ENCODE data around the gene RASA3.

RASA3 gene

DNA sequence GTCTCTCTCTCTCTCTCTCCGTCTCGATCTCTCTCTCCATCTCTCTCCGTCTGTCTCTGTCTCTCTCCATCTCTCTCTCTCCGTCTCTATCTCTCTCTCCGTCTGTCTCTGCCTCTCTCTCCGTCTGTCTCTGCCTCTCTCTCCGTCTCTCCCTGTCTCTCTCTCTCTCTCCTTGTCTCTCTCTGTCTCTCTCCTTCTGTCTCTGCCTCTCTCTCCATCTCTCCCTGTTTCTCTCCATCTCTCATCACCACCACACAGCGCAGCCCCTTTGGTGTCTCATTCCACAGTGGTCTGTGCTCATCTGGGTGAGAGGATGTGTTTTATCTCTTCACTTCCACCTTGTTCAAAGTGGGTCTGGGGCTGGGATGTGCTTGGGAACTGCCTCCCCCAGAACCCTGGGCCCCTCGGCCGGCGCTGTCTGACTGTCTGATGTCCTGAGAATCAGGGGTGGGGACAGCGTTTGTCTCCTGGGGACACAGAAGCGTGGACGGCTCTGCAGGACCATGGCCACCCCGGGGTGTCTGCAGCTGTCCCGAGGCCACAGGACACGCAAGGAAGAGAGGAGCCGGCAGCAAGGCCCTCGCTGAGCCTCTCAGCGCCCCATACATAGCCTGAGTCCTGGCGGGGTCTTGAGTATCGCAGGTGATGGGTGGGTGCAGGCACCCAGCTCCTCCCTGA, 118.3 kb downstream of the RASA3 start:
- DNase-seq, result no peak

DNA sequence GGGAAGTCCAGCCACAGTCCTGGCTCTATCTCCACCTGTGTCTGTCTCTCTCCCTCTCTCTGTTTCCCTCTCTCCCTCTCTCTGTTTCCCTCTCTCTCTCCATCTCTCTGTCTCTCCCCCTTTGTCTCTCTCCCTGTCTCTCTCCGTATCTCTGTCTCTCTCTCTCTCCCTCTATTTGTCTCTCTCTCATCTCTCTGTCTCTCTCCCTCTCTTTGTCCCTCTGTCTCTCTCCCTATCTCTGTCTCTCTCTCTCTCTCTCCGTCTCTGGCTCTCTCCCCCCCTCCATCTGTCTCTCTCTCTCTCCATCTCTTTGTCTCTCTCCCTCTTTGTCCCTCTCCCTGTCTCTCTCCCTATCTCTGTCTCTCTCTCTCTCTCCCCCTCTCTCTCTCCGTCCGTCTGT, 119.1 kb downstream of the RASA3 start:
- no peak for DNase-seq

DNA sequence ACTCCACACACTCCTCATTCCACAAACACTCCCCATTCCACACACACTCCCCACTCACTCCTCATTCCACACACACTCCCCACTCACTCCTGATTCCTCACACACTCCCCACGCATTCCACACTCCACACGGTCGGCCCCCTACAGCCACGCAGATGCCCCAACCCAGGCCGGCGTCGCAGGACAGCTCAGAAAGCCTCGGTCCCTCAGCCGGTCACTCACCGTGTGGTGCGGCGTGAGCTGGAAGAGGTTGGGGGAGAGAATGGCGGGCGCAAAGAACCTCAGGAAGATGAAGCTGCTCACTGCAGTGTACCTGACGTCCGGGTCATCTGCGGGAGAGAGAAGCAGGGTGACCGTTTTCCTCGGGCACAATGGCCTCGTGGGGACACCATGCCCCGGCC, 119.5 kb downstream of the RASA3 start:
- no peak for DNase-seq

DNA sequence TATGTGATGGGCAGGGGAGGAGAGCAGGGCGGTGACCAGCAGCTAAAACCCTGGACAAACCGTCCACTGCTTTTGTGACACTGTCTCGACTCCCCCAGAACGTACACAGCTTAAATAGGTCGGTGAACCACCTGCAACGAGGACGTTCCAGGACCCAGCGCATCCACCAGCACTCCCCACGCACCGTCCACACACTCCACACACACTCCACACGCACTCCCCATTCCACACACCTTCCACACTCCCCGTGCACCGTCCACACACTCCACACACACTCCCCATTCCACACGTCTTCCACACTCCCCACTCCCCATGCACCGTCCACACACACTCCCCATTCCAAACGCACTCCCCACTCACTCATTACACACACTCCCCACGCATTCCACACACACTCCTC, 120.3 kb downstream of the RASA3 start:
- DNase-seq, result no peak

DNA sequence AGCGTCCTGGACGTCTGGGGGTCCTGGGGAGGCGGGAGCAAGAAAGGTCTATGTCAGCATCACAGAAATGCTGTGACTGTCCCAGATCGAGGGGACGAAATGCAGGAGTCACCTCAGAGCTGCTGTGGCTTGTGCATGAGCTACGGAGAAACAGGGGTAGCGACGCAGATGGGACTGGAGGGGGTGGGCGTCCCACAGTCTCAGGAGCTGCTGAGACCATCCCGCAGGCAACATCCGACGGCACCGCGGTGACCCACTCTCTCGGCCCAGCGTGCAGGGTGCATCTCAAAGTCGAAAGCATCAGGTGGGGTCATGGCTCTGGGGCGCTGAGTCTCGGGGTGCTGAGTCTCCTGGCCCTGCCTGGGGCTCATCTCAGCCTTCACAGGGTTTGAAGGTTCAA, 121.2 kb downstream of the RASA3 start:
- no peak for DNase-seq

DNA sequence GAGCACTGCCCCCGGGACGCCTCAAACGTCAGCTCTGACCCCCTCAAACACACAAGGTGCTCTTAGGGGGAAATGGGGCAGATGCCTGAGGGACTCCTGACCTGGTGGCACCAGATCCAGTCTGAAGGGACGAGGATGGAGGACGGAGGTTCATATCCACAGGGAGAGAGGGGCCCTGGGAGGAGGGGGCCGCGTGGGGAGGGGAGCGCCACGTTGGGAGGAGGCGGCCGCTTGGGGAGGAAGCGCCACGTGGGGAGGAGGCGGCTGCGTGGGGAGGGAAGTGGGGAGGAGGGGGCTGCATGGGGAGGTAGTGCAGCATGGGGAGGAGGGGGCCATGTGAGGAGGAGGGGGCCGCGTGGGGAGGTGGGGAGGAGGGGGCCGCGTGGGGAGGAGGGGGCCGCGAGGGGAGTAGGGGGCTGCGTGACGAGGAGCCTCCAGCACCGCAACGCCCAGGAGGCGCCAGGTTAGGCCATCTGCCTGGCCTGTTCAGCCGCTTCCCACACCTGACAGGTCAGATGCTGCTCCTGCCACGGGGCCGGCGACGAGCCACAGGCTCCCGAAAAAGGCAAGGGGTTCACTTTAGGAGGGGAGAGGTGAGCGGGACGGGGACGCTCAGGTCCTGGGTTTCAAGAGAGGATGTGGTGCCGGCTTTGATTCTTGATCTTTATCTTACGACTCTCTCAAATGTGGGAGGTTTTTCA, 121.9 kb downstream of the RASA3 start:
- no peak for DNase-seq

DNA sequence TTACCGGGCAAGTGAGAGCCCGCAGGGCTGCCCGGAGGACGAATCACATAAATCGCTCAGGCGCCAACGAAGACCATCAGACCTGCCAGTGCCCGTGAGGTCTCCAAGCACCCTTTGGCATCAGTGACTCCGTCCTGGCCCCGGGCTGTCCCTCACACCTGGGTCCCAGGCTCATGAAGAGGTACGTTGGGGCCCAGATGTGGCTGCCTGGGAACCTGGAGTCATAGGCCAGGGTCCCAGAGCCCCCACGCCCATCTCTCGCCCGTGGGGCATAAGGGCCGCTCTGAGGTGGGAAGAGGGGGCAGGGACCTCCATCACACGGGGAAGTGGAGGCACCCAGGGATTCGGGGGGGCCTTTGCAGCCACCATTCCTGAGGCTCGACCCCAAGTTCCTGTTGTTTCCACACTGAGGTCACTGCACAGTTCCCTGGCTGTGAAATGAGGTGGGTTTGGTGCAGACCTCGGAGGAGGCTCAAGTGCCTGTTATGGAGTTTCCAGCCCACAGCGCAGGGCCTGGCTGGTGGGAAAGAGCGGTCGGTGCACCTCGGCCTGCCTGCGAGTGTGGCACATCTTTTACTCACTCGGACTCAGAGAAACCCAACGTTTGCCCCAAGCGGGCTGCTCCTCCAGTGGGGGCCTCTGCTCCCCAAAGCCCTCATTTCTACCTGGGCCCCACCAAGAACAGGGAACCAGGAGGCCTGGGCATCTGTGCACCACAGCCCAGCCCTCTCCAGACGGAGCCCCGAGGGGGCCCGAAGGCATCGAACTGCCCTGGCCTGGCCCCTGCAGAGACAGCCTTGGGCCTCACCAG, 122.6 kb downstream of the RASA3 start:
- no peak for DNase-seq

DNA sequence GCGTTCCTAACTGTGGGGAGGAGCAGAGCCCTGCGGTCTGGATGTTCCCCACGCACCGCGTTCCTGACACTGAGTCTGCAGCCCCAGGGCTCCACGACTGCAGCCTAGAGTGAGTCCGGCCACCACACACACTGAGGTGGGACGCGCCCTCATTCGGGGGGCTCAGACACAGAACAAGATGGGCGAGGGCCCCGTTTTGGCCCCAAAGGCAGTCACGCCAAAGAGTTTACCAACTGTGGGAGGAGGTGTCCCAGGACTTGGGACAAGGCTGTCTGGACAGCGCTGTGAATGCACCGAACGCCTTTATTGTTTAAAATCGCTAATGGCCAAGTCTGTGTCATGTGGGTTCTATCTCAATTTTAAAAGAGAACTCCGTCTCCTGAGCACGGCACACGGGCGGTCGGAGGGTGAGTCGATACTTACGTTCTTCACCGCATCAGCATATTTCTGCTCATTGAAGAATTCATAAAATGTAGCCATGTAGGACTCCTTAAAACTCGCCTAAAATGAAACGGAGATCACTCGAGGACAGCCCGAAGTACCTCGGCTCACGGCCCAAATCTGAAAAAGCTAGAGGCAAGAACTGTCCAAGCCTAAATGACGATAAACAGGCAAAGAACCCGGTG, 123.3 kb downstream of the RASA3 start:
- DNase-seq, result no peak

DNA sequence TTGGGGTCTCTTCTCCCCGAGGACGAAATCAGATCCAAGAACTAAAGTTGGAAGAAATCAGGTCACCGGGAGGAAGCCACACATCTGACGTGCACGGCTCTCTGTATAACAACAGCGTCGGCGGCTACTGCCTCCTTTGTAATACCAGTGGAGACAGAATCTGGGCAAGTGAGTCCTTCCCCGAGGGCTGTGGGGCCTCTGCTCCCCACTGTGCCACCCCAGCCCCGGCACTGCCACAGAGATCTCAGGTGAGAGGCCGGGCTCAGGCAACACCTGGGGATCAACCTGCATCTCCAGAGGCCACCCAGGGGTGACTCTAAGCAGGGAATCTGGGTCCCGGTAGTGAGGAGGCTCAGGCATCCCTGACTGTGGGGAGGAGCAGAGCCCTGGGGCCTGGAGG, 124.9 kb downstream of the RASA3 start:
- DNase-seq, result no peak

DNA sequence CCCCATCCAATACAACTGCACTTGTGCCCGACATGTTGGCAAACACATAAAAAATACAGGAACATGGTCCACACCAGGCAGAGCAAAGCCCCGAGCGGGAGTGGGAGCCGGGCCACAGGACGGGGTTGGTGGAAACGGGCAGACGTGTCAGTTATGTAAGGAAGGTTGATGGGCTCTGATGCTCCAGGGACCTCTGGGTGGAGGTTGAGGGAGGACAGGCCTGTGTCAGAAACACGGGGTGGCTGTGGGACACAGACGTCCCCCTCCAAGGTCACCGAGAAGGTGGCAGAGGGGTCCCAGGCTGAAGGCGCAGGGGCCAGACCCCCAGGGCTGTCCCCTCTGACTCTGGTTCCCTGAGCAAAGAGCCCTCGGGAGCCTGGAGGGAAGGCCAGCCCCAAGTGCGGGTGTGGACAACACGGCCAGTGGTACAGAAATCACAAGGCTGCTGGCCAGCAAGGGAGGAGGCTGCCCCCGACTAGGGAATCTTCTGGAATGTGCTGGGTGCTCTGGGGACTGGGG, 127.2 kb downstream of the RASA3 start:
- DNase-seq, result no peak

DNA sequence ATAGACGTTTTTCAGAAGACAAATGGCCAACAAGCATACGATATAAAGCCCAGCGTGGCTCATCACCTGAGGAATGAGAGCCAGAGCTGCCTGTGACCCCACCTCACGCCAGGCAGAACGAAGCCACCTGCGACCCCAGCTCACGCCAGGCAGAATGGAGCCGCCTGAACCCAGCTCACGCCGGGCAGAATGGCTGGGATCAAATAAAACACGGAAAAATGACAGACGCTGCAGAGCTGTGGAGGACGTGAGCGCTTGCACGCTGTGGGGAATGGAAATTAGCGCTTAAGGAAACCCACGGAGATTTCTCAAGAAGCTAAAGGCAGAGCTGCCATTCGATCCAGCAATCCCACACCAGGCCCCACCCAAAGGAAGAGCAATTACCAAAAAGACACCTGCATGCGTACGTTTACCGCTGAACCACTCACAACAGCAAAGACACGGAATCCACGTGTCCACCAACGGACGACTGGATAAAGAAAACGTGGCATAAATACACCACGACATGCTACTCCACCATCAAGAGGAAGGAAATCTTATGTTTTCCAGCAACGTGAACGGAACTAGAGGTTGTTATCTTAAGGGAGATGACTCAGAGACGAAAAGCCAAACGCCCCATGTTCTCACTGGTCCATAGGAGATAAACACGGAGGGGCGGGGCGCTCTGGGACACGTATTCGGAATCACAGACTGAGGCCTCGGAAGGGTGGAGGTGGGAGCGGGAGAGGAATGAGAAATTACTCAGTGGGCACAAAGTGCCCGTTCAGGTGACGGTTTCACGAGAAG, 127.8 kb downstream of the RASA3 start:
- DNase-seq, result no peak

DNA sequence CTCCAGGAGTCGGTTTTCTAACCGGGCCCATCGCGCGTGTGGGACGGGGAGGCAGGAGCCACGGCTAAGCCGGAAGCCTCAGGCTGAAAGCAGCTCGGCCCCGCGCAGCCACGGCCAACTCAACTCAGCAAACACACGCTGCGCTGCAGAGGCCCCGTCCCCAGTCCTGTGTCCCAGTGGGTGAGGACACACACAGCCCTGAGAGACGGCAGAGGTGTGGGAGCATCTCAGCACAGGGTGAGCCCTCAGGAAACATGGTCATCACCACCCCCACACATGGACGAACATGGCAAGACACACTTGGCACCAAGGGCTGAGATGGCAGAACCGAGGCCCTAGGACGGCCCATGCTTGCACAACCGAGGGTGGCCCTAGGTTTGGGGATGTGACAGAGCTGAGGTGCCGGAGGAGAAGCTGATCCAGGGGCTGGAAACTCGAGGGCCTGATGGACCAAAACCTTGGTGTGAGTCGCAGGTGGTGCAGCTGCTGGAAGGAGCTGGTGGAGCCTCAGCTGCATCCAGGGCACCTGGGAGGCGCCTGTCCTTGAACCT, 129.6 kb downstream of the RASA3 start:
- DNase-seq, result no peak

DNA sequence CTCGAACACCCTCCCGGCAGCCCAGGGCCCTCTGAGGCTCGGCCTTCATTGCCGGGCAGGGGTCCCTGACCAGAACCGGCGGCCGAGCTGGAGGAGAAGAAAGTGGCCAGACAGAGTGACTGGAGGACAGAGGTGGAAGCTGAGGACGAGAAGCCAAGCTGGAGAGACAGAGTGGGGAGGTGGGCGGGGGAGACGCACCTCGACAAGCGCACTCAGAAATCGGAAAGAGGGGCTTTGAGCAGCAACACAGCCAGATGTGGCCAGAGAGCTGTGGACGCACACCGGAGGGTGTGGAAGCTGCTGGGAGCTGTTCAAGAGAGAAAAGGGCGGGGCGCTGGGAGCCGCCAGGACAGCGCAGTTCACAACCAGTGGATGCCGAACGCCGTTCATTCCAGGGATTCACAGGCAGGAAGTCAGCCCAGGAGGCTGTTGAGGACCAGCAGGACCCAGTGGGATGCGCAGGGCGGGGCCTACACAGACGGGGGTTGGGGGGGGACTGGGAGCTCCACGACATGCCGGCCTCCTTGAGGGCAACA, 130.3 kb downstream of the RASA3 start:
- DNase-seq, result no peak

DNA sequence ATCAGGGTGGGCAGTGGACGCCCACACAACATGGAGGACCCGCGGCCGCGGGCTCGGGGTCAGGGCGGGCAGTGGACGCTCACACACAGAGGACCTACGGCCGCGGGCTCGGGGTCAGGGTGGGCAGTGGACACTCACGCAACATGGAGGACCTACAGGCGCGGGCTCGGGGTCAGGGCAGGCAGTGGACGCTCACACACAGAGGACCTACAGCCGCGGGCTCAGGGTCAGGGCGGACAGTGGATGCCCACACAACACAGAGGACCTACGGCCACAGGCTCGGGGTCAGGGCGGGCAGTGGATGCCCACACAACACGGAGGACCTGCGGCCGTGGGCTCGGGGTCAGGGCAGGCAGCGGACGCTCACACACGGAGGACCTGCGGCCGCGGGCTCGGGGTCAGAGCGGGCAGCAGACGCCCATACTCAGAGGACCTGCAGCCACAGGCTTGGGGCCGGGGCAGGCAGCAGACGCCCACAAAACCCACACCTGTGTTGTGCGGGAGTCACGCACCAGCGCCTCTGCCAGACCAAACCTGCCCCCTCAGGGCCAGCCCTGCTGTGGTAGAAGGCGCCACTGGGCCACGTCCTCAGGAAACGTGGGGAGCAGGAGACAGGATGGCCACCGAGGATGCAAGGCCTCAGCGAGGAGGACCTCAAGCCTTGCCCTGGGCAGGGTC, 131.0 kb downstream of the RASA3 start:
- DNase-seq, result no peak

DNA sequence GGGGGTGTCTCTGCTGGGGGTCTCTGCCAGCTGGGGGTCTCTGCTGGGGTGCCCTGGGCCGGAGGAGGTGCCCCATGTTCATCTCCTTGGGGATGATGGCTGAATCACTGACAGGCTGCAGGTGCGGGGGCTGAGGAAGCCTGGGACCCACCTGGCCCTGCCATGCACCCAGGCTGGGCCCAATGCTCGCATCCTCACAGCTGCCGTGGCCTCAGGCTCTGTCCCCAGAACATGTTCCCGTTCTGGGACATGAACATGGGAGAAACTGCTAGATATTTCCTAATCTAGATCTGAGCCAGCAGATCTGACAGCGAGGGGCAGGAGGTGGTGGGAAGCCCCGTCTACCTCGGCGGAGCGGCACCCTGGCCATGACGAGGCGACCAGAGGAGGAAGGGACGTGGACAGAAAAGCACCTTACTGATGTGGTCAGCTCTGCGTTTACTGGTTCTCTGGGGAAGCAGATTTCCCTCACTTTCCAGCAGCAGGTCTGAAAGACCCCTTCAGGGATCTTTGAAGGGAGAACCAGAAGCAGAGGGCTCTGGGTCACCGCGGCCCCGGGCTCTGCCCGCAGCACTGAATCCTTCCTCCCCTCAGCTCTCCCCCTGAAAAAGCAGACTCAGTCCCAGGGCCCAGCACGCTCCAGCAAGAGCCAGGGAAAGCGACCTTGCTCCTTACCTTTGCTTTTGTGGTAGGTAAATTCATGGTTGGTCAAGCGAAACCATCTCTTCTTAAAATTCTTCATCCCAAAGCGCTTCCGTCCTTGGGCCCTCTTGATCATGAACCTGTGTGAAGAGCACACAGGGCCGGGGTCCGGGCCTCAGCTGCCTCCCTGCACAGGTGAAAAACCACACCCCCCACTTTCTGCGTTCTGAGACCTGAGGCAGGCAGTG, 132.0 kb downstream of the RASA3 start:
- no peak for DNase-seq

DNA sequence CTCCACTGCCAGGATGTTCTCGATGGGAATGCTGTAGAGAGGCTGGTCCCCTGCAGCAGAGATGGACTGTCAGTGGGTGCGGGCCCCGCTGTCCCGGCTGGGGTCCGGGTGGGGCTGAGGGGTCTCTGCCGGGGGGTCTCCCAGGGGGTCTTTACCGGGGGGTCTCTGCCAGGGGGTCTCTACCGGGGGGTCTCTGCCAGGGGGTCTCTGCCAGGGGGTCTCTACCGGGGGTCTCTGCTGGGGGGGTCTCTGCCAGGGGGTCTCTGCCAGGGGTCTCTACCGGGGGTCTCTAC, 132.9 kb downstream of the RASA3 start:
- DNase-seq, result no peak

DNA sequence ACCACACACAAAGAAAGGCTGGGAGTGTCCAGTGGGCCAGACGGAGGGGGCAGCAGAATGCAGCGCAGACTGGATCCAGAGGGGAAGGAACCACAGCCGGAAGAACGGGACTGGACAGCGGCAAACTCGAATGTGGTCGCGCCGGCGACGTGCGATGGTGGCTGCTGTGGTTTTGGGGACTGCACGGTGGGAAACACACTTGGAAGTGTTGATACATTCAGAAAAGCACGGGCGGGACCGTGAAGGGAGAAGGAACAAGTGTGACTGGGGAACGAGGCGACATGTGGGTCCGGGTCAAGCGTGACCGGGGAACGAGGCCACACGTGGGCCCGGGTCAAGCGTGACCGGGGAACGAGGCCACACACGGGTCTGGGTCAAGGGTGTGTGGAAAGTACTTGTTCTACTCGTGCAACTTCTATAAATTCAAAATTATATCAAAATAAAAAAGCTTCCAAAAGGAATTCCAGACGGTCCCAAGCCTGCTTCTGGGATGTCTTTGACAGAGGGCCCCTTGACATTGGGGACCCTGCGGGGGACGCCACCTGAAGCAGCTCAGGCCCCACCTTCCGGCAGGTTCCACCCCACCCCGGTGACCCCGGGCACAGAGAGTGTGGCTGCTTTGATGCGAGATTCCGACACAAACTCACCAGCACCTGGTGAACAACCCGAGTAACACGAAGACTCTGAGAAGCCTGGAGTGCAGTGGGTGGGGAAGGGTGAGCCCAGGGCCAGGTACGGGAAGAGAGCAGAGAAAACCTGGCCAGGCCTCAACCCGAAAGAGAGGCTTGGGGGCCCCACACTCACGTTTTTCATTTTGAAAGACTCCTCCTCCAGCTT, 133.4 kb downstream of the RASA3 start:
- DNase-seq, result no peak

DNA sequence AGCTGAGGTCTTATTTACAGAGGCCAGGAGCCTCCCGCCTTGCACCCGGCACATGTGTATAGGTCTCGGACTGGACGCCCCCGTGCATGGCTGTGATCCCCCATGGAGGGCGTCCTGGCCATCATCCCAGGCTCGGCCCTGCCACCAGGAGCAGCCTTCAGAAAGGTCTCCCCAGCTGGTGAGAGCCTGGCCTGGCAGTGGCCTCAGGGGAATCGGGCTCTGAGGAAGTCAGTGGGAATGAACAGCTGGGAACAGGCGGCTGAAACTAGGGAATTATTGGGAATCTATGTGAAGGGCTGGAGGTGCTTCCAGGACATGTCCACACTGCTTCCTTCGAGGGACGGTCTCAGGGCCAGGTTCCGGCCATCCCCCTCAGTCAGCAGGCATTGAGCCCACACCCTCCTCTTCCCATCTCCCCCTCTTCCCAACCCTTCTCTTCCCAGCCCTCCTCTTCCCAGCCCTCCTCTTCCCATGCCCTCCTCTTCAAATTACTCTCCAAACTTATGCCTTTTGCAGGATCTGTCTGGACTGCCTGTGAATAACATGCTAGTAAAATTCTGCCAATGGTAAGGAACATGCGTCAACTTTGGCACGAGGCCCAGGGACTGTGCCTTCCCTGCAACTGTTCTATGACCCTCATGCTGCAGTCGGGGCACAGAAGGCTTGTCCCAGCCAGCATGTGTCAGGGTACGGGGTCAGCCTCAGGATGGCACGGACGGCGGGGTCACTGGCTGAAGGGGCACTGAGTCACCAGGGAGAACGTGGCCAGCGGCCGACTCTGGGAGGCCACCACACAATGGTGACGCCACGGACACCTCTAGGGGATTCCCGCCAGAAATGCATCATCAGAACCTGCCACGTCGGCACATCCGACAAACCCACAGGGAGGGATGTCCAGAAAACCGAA, 134.3 kb downstream of the RASA3 start:
- DNase-seq, result no peak
